K562 (cell line): ENCODE measurements around the gene UGT2A3.

Source experiments
- CCAR2 ChIP-seq: fragments of 200-400 bp; formaldehyde crosslinking; IDR thresholded peaks from 2 replicates; pipeline ENCODE4 v1.6.1; 2017; ENCODE audit warnings: mild to moderate bottlenecking, low read depth, low read length
- CTCF ChIP-seq, 3 experiments: IDR thresholded peaks in 2 of 3; conservative IDR thresholded peaks in 1 of 3; 2 replicates each; pipeline ENCODE4 v1.5.1; 2011 to 2012; ENCODE audit warnings: low read length in 3 of 3, mild to moderate bottlenecking in 3 of 3, control low read depth in 2 of 3, improper control_type of control experiment in 1 of 3, inconsistent platforms in 1 of 3, low read depth in 1 of 3, mixed read lengths in 1 of 3, moderate library complexity in 1 of 3; ENCODE audit not compliant: insufficient read depth in 2 of 3
- GMEB1 ChIP-seq: fragments of 250-450 bp; sonication (Bioruptor Pico); IDR thresholded peaks from 2 replicates; pipeline ENCODE4 v1.4.0; 2020; ENCODE audit warnings: mild to moderate bottlenecking
- NR2C2 ChIP-seq, 2 experiments: fragments of 200-800 bp in 1 of 2; sonication (Bioruptor generic) in 1 of 2; sonication (generic) in 1 of 2; formaldehyde crosslinking in 1 of 2; IDR thresholded peaks; 2 replicates each; pipeline versions ENCODE4 v1.6.1 to v1.8.0; 2016 to 2022; ENCODE audit warnings: mild to moderate bottlenecking in 1 of 2, missing compliant biosample characterization in 1 of 2, missing genetic modification characterization in 1 of 2, missing genetic modification reagents in 1 of 2
- POLR2A ChIP-seq: fragments of 450-650 bp; conservative IDR thresholded peaks from 2 replicates; pipeline ENCODE4 v1.6.1; 2016
- POLR2H ChIP-seq: IDR thresholded peaks from 2 replicates; pipeline ENCODE4 v1.6.1; 2016; ENCODE audit warnings: missing genetic modification characterization, low read depth, mild to moderate bottlenecking, control low read depth, missing compliant biosample characterization, moderate library complexity
- SIX5 ChIP-seq, 2 experiments: IDR thresholded peaks; 2 replicates each; pipeline ENCODE4 v1.6.1; 2011; ENCODE audit warnings: low read length in 2 of 2, borderline replicate concordance in 1 of 2, low read depth in 1 of 2, mild to moderate bottlenecking in 1 of 2, moderate library complexity in 1 of 2; ENCODE audit not compliant: insufficient read depth in 1 of 2
- TARDBP ChIP-seq: fragments of 450-650 bp; IDR thresholded peaks from 2 replicates; pipeline ENCODE4 v1.6.1; 2016
- ZNF79 ChIP-seq: fragments of 250-450 bp; sonication (Bioruptor Pico); IDR thresholded peaks from 2 replicates; pipeline ENCODE4 v1.4.0; 2020; ENCODE audit warnings: low read depth, mild to moderate bottlenecking, moderate library complexity

- TF ChIP-seq CCAR2 (no peak), SIX5 (IDR thresholded peaks at IDR 0.05; ENCODE audit: borderline replicate concordance in 1 of 2, insufficient read depth in 1 of 2, low read depth in 1 of 2, low read length in 2 of 2) (no peak), ZNF79 (no peak), TARDBP (no peak), POLR2A (no peak), CTCF (IDR thresholded peaks at IDR 0.05 in 2 of 3, conservative IDR thresholded peaks at IDR 0.05 in 1 of 3; ENCODE audit: insufficient read depth in 2 of 3, low read depth in 1 of 3, low read length in 3 of 3) (no peak), POLR2H (tag) (no peak), NR2C2 (CRISPR knock-in tag; IDR thresholded peaks at IDR 0.05) (no peak), NR2C2 (tag; IDR thresholded peaks at IDR 0.05) (no peak), GMEB1 (CRISPR knock-in tag) (no peak)
These were observed 11.8 kb upstream of the UGT2A3 start for GRCh38 chr4:68963374-68963773.
